ENCODE measurements around the gene ACOXL. TPM values are rescaled to one million over a fixed set of nuclear protein-coding genes. Genes with fewer than 3 reads are reported as not detected.

Gene ACOXL
- total and polyA plus RNA-seq, 4 donors = 4.4 to 32.8 (median 12.2) TPM

GRCh38 chr2:110804433-110804832 is 72.1 kb downstream of the ACOXL start:
- Histone ChIP-seq H3K4me1 (ENCODE audit: control insufficient read depth in 5 of 5, insufficient read depth in 5 of 5, low read length in 5 of 5) (peaks cover 0 to 14% (median 8%) of the 10 kb centered on the region in 5 donors), H3K36me3 (ENCODE audit: control insufficient read depth in 4 of 4, insufficient read depth in 4 of 4, low read length in 4 of 4) (peaks cover 0 to 4% (median 2%) of the 10 kb centered on the region in 4 donors), H3K4me3 (no peak overlapping the region), H3K9me3 (ENCODE audit: control insufficient read depth in 4 of 4, insufficient read depth in 3 of 4, low read length in 3 of 4) (peaks cover 0 to 4% (median 0%) of the 10 kb centered on the region in 4 donors), H3K27ac (ENCODE audit: low read depth in 1 of 2, low read length in 1 of 2) (no peak overlapping the region), H3K27me3 (ENCODE audit: control insufficient read depth in 3 of 3, insufficient read depth in 3 of 3, low read length in 2 of 3) (no peaks in the 10 kb centered on the region), H3K9ac (ENCODE audit: insufficient read depth in 1 of 2, low read length in 2 of 2) (no peak overlapping the region)
- no peak for DNase-seq
- 83 to 89% methylated on average over 3 of the region's 3 CpGs for WGBS, 2 donors
- ATAC-seq (ENCODE audit: insufficient read depth, low FRiP score) = no peak
- no peak for TF ChIP-seq CTCF (IDR thresholded peaks at IDR 0.05; ENCODE audit: control extremely low read depth, extremely low read depth)

- TF ChIP-seq CTCF (IDR thresholded peaks at IDR 0.05; ENCODE audit: control extremely low read depth, extremely low read depth) = no peak
- no peak for ATAC-seq (ENCODE audit: insufficient read depth, low FRiP score)
- no peak overlapping the region for H3K9ac ChIP-seq (ENCODE audit: insufficient read depth in 1 of 2, low read length in 2 of 2)
- H3K27ac ChIP-seq (ENCODE audit: low read depth in 1 of 2, low read length in 1 of 2) = no peak overlapping the region
- peaks cover 0 to 4% (median 2%) of the 10 kb centered on the region in 4 donors for H3K36me3 ChIP-seq (ENCODE audit: control insufficient read depth in 4 of 4, insufficient read depth in 4 of 4, low read length in 4 of 4)
- H3K9me3 ChIP-seq (ENCODE audit: control insufficient read depth in 4 of 4, insufficient read depth in 3 of 4, low read length in 3 of 4) = peaks cover 0 to 4% (median 0%) of the 10 kb centered on the region in 4 donors
- peaks cover 0 to 14% (median 8%) of the 10 kb centered on the region in 5 donors for H3K4me1 ChIP-seq (ENCODE audit: control insufficient read depth in 5 of 5, insufficient read depth in 5 of 5, low read length in 5 of 5)
- H3K27me3 ChIP-seq (ENCODE audit: control insufficient read depth in 3 of 3, insufficient read depth in 3 of 3, low read length in 2 of 3) = no peaks in the 10 kb centered on the region
- WGBS, 2 donors = 44 to 65% methylated on average over 10 of the region's 10 CpGs
- no peak overlapping the region for H3K4me3 ChIP-seq
- no peak for DNase-seq
Observed at GRCh38 chr2:110804915-110805314, 72.5 kb downstream of the ACOXL start.

DNA sequence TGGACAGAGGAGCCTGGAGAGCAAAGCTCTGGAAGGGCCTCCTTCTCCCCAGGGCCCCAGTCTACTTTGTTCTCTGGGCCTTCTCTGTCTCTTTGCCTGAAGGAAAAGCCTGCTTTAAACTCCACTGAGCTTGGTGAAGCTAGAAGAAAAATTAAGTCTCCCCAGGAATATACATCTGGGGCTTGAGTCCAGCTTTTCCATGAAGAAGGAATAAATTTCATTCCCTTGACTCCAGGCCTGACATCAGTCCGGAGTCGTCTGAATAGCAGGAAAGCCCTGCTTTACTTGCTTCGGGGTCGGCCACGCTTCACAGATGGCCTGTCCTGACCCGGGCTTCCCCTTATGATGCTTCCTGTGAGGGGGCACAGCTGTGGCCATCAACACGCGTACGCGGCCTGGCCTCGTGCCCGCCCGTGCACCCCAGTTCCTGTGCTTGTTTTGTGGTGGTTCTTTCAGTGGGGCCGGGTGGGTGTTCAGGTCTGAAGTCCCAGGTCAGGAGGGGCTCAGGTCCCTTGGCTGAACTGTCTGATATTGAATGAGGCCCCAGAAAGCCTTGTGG is 73.6 kb downstream of the ACOXL start:
- 13 to 45% methylated on average over 14 of the region's 14 CpGs for WGBS, 2 donors
- Histone ChIP-seq H3K4me1 (ENCODE audit: control insufficient read depth in 5 of 5, insufficient read depth in 5 of 5, low read length in 5 of 5) (peaks cover 0 to 14% (median 8%) of the 10 kb centered on the region in 5 donors), H3K27me3 (ENCODE audit: control insufficient read depth in 3 of 3, insufficient read depth in 3 of 3, low read length in 2 of 3) (no peaks in the 10 kb centered on the region), H3K9me3 (ENCODE audit: control insufficient read depth in 4 of 4, insufficient read depth in 3 of 4, low read length in 3 of 4) (peaks cover 0 to 4% (median 0%) of the 10 kb centered on the region in 4 donors), H3K27ac (ENCODE audit: low read depth in 1 of 2, low read length in 1 of 2) (no peak overlapping the region), H3K36me3 (ENCODE audit: control insufficient read depth in 4 of 4, insufficient read depth in 4 of 4, low read length in 4 of 4) (peaks cover 0 to 4% (median 2%) of the 10 kb centered on the region in 4 donors), H3K9ac (ENCODE audit: insufficient read depth in 1 of 2, low read length in 2 of 2) (no peak overlapping the region), H3K4me3 (no peak overlapping the region)
- peak in 2 of 3 donors; percentile 31 to 35 for DNase-seq
- ATAC-seq (ENCODE audit: insufficient read depth, low FRiP score) = no peak
- TF ChIP-seq CTCF (IDR thresholded peaks at IDR 0.05; ENCODE audit: control extremely low read depth, extremely low read depth) = no peak

Data from lung (tissue), 12 donors.